ENCODE results near the gene PTER.

The PTER gene

GRCh38 chr10:16545116-16545736 lies 108.4 kb downstream of the PTER start:
- DNase-seq, result no peak

GRCh38 chr10:16547973-16548372 lies 111.2 kb downstream of the PTER start:
- DNase-seq, result no peak

GRCh38 chr10:16559236-16559773 lies 122.5 kb downstream of the PTER start:
- DNase-seq, result no peak

GRCh38 chr10:16562891-16563290 lies 126.1 kb downstream of the PTER start:
- no peak for DNase-seq

Data from right hindlimb (tissue), 1 donor.